A549 (cell line): ENCODE measurements around the gene PLPP3. TPM values are rescaled to one million over a fixed set of nuclear protein-coding genes. Genes with fewer than 3 reads are reported as not detected.

Source experiments
- ATAC-seq, 2 experiments: fragments of 200-7000 bp in 1 of 2; fragments of >200 bp in 1 of 2; cut with Nextera tagmentation in 1 of 2; cut with Tn5 transposase in 1 of 2; 3 replicates each; pipeline versions ENCODE4 v1.8.0 to v1.9.1; 2018 to 2020; ENCODE audit warnings: mild to moderate bottlenecking in 1 of 2, moderate library complexity in 1 of 2
- CTCF ChIA-PET: fragments of 300-600 bp; sonication (Branson Sonifier 250); formaldehyde crosslinking; extraction: SDS; loops from one replicate; lab custom pipeline; 2021; ENCODE audit warnings: antibody characterized with exemption, inconsistent platforms; lab: Yijun Ruan, JAX
- POLR2A ChIA-PET: fragments of 350-600 bp; formaldehyde crosslinking; extraction: SDS; loops from one replicate; lab custom pipeline; 2021; ENCODE audit warnings: antibody characterized with exemption, inconsistent platforms; lab: Yijun Ruan, JAX
- DNase-seq, 2 experiments: peaks; one replicate each; pipeline versions ENCODE4 v3.0.0 to v3.0.0-alpha.2; 2011 to 2016; ENCODE audit warnings: low read depth in 1 of 2, low spot score in 1 of 2
- FAIRE-seq: peaks from 2 replicates; lab custom pipeline; 2011; peaks lifted over from hg19 to GRCh38; lab: Jason Lieb, UNC
- H3K27ac ChIP-seq, 2 experiments: fragments of >200 bp; sonication (Bioruptor Twin); formaldehyde crosslinking; 3 replicates each; pipeline ENCODE4 v1.5.1; 2016 to 2017
- H3K4me1 ChIP-seq: fragments of >200 bp; sonication (Bioruptor Twin); formaldehyde crosslinking; 3 replicates; pipeline ENCODE4 v1.6.1; 2016
- H3K4me2 ChIP-seq: fragments of >200 bp; sonication (Bioruptor Twin); formaldehyde crosslinking; 3 replicates; pipeline ENCODE4 v1.6.1; 2016
- H3K4me3 ChIP-seq: fragments of >200 bp; sonication (Bioruptor Twin); formaldehyde crosslinking; 3 replicates; pipeline ENCODE4 v1.5.1; 2016
- H3K9me3 ChIP-seq: fragments of >200 bp; sonication (Bioruptor Twin); formaldehyde crosslinking; 3 replicates; pipeline ENCODE4 v1.6.1; 2016
- BHLHE40 ChIP-seq: IDR thresholded peaks from 2 replicates; pipeline ENCODE4 v1.6.1; 2012; ENCODE audit warnings: low read depth, low read length, inconsistent platforms
- CBX2 ChIP-seq: fragments of 200-600 bp; sonication (generic); IDR thresholded peaks from 2 replicates; pipeline ENCODE4 v1.6.1; 2016; ENCODE audit warnings: low read depth, mild to moderate bottlenecking, borderline replicate concordance
- CBX8 ChIP-seq: fragments of 200-600 bp; sonication (generic); IDR thresholded peaks from 2 replicates; pipeline ENCODE4 v1.6.1; 2016
- EHF ChIP-seq: fragments of 250-450 bp; sonication (Bioruptor Pico); IDR thresholded peaks from 2 replicates; pipeline ENCODE4 v1.5.0; 2020; ENCODE audit warnings: mild to moderate bottlenecking
- EHMT2 ChIP-seq: fragments of 200-600 bp; sonication (generic); IDR thresholded peaks from 2 replicates; pipeline ENCODE4 v1.6.1; 2016; ENCODE audit warnings: antibody characterized with exemption, low read depth, mild to moderate bottlenecking, moderate library complexity
- EP300 ChIP-seq, 2 experiments: fragments of >200 bp; sonication (Bioruptor Twin); formaldehyde crosslinking; IDR thresholded peaks; 2 replicates in 1 of 2; 3 replicates in 1 of 2; pipeline ENCODE4 v1.6.1; 2016 to 2017
- HDAC2 ChIP-seq: fragments of 200-600 bp; sonication (generic); IDR thresholded peaks from 2 replicates; pipeline ENCODE4 v1.6.1; 2016
- HOXA7 ChIP-seq: fragments of 250-450 bp; sonication (Bioruptor Pico); IDR thresholded peaks from 2 replicates; pipeline ENCODE4 v1.5.0; 2020; ENCODE audit warnings: mild to moderate bottlenecking, moderate library complexity
- HOXB13 ChIP-seq: fragments of 250-450 bp; sonication (Bioruptor Pico); IDR thresholded peaks from 2 replicates; pipeline ENCODE4 v1.5.0; 2020; ENCODE audit warnings: low read depth, mild to moderate bottlenecking, moderate library complexity
- JUNB ChIP-seq: fragments of >200 bp; sonication (Bioruptor Twin); formaldehyde crosslinking; IDR thresholded peaks from 2 replicates; pipeline ENCODE4 v1.6.1; 2016
- MAZ ChIP-seq: fragments of 150-350 bp; IDR thresholded peaks from 2 replicates; pipeline ENCODE4 v1.6.1; 2014; ENCODE audit warnings: antibody characterized with exemption, low read depth, low read length, borderline replicate concordance
- MYC ChIP-seq: IDR thresholded peaks from 2 replicates; pipeline ENCODE4 v1.6.1; 2012; ENCODE audit warnings: mild to moderate bottlenecking, inconsistent platforms, low read length, improper control_type of control experiment, borderline replicate concordance
- NFE2L2 ChIP-seq: fragments of 150-350 bp; conservative IDR thresholded peaks from 2 replicates; pipeline ENCODE4 v1.6.1; 2014; ENCODE audit warnings: low read length
- NR3C1 ChIP-seq: fragments of >200 bp; sonication (Bioruptor Twin); formaldehyde crosslinking; IDR thresholded peaks from 3 replicates; pipeline ENCODE4 v1.6.1; 2017
- POLR2A ChIP-seq: IDR thresholded peaks from 2 replicates; pipeline ENCODE4 v1.6.1; 2012; ENCODE audit warnings: mild to moderate bottlenecking, low read length
- RFX5 ChIP-seq: fragments of 450-650 bp; IDR thresholded peaks from 2 replicates; pipeline ENCODE4 v1.7.1; 2014; ENCODE audit warnings: antibody characterized with exemption, mild to moderate bottlenecking, moderate library complexity
- SMC3 ChIP-seq: fragments of >200 bp; sonication (Bioruptor Twin); formaldehyde crosslinking; IDR thresholded peaks from 3 replicates; pipeline ENCODE4 v1.6.1; 2018; ENCODE audit warnings: inconsistent platforms
- SREBF2 ChIP-seq: fragments of 450-650 bp; IDR thresholded peaks from 2 replicates; pipeline ENCODE4 v1.6.1; 2014; ENCODE audit warnings: mild to moderate bottlenecking, moderate library complexity
- TFCP2L1 ChIP-seq: fragments of 250-450 bp; sonication (Bioruptor Pico); IDR thresholded peaks from 2 replicates; pipeline ENCODE4 v1.5.0; 2021; ENCODE audit warnings: mild to moderate bottlenecking
- TP53 ChIP-seq: fragments of 250-450 bp; sonication (Bioruptor Pico); IDR thresholded peaks from 2 replicates; pipeline ENCODE4 v1.5.0; 2021; ENCODE audit warnings: mild to moderate bottlenecking, moderate library complexity
- ZC3H11A ChIP-seq: fragments of 450-650 bp; IDR thresholded peaks from 2 replicates; pipeline ENCODE4 v1.6.1; 2014; ENCODE audit warnings: antibody characterized with exemption, mild to moderate bottlenecking
- ZNF302 ChIP-seq: fragments of 250-450 bp; sonication (Bioruptor Pico); IDR thresholded peaks from 2 replicates; pipeline ENCODE4 v1.9.0; 2021; ENCODE audit warnings: inconsistent platforms, mild to moderate bottlenecking, moderate library complexity
- WGBS: methylation state at CpG from one replicate; pipeline ENCODE4 v1.1.6; 2017; ENCODE audit errors: missing lambda C conversion rate; 5-methylcytosine and 5-hydroxymethylcytosine counted together
- polyA plus RNA-seq, 4 experiments: library from polyadenylated mRNA; depleted of rRNA in 3 of 4; stranded (reverse); fragments of >200 nt; fragmentation: RNase III in 1 of 4; extraction: RNeasy Plus Mini Kit Qiagen cat#74134 plus additional on column Dnase treatment in 1 of 4; gene quantifications; 2 replicates in 3 of 4; 3 replicates in 1 of 4; pipeline ENCODE4 v1.2.3, GENCODE V29; 2011 to 2017
- TF ChIP-seq, protein P1 (sequence below): fragments of >200 bp; sonication (Bioruptor Twin); formaldehyde crosslinking; IDR thresholded peaks from 3 replicates; pipeline ENCODE4 v1.6.1; 2016
- TF ChIP-seq, protein P2 (sequence below): fragments of >200 bp; sonication (Bioruptor Twin); formaldehyde crosslinking; IDR thresholded peaks from 3 replicates; pipeline ENCODE4 v1.5.1; 2016
- TF ChIP-seq, protein P3 (sequence below): fragments of 250-450 bp; sonication (Bioruptor Pico); IDR thresholded peaks from 2 replicates; pipeline ENCODE4 v1.5.0; 2021; ENCODE audit warnings: mild to moderate bottlenecking, moderate library complexity, borderline replicate concordance
- TF ChIP-seq, protein P4 (sequence below): fragments of 250-450 bp; sonication (Bioruptor Pico); IDR thresholded peaks from 2 replicates; pipeline ENCODE4 v1.5.0; 2020; ENCODE audit warnings: low read depth, mild to moderate bottlenecking, moderate library complexity
- TF ChIP-seq, protein P5 (sequence below): fragments of 200-600 bp; sonication (generic); IDR thresholded peaks from 2 replicates; pipeline ENCODE4 v1.6.1; 2016; ENCODE audit warnings: antibody characterized with exemption, mild to moderate bottlenecking, moderate library complexity
- TF ChIP-seq, protein P6 (sequence below): fragments of 450-650 bp; IDR thresholded peaks from 2 replicates; pipeline ENCODE4 v1.6.1; 2014; ENCODE audit warnings: antibody characterized with exemption

PLPP3 gene
- polyA plus RNA-seq, 2 of the 4 experiments (the other 2 are of a cell fraction): 23.6 to 25.6 TPM

DNA sequence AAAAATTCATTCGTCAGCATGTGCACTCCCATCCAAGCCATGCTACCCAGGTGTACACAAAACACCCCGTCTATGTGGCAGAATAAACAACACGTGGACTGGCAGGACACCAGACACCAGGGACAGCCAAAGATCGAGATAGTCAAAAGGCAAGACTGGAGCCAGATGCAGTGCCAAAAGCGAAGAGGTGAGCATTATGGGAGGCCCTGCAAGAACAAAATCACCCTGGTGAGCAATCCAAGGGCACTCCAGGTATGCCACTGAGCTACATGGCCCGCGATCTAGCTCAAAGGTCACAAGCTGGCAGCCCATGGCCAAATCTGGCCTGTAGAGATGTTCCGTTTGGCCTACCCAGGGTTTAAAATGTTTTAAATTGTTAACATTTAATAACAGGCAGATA, 33.7 kb downstream of the PLPP3 start:
- Histone ChIP-seq H3K9me3 (no peaks in the 10 kb centered on the region), H3K4me2 (no peak overlapping the region), H3K4me3 (no peak overlapping the region), H3K4me1 (0 out of 3 replicates have a peak, but pooled peaks cover 4% of the 10 kb centered on the region), H3K27ac (no peak overlapping the region)
- no peak for ATAC-seq
- no peak for TF ChIP-seq HDAC2
- TF ChIP-seq, protein P1, sequence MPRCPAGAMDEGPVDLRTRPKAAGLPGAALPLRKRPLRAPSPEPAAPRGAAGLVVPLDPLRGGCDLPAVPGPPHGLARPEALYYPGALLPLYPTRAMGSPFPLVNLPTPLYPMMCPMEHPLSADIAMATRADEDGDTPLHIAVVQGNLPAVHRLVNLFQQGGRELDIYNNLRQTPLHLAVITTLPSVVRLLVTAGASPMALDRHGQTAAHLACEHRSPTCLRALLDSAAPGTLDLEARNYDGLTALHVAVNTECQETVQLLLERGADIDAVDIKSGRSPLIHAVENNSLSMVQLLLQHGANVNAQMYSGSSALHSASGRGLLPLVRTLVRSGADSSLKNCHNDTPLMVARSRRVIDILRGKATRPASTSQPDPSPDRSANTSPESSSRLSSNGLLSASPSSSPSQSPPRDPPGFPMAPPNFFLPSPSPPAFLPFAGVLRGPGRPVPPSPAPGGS: no peak
- no peak for TF ChIP-seq EHF (CRISPR knock-in tag)
- no peak for TF ChIP-seq CBX2
- TF ChIP-seq NR3C1: no peak
- no peak for TF ChIP-seq POLR2A
- TF ChIP-seq EHMT2: no peak
- no peak for TF ChIP-seq EP300 (IDR thresholded peaks at IDR 0.05)
- no peak for TF ChIP-seq ZC3H11A
- TF ChIP-seq MAZ: no peak
- TF ChIP-seq HOXB13 (CRISPR knock-in tag): no peak
- no peak for TF ChIP-seq MYC
- TF ChIP-seq HOXA7 (CRISPR knock-in tag): no peak
- TF ChIP-seq, protein P2, sequence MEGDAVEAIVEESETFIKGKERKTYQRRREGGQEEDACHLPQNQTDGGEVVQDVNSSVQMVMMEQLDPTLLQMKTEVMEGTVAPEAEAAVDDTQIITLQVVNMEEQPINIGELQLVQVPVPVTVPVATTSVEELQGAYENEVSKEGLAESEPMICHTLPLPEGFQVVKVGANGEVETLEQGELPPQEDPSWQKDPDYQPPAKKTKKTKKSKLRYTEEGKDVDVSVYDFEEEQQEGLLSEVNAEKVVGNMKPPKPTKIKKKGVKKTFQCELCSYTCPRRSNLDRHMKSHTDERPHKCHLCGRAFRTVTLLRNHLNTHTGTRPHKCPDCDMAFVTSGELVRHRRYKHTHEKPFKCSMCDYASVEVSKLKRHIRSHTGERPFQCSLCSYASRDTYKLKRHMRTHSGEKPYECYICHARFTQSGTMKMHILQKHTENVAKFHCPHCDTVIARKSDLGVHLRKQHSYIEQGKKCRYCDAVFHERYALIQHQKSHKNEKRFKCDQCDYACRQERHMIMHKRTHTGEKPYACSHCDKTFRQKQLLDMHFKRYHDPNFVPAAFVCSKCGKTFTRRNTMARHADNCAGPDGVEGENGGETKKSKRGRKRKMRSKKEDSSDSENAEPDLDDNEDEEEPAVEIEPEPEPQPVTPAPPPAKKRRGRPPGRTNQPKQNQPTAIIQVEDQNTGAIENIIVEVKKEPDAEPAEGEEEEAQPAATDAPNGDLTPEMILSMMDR: no peak
- TF ChIP-seq, protein P3, sequence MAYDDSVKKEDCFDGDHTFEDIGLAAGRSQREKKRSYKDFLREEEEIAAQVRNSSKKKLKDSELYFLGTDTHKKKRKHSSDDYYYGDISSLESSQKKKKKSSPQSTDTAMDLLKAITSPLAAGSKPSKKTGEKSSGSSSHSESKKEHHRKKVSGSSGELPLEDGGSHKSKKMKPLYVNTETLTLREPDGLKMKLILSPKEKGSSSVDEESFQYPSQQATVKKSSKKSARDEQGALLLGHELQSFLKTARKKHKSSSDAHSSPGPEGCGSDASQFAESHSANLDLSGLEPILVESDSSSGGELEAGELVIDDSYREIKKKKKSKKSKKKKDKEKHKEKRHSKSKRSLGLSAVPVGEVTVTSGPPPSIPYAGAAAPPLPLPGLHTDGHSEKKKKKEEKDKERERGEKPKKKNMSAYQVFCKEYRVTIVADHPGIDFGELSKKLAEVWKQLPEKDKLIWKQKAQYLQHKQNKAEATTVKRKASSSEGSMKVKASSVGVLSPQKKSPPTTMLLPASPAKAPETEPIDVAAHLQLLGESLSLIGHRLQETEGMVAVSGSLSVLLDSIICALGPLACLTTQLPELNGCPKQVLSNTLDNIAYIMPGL (CRISPR knock-in tag): no peak
- no peak for TF ChIP-seq JUNB
- TF ChIP-seq RFX5: no peak
- TF ChIP-seq, protein P4, sequence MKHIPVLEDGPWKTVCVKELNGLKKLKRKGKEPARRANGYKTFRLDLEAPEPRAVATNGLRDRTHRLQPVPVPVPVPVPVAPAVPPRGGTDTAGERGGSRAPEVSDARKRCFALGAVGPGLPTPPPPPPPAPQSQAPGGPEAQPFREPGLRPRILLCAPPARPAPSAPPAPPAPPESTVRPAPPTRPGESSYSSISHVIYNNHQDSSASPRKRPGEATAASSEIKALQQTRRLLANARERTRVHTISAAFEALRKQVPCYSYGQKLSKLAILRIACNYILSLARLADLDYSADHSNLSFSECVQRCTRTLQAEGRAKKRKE (CRISPR knock-in tag): no peak
- DNase-seq: no peak
- ChIA-PET CTCF (no interaction called here), POLR2A (no interaction called here)
- 94% methylated on average over 8 of the region's 8 CpGs for WGBS
- FAIRE-seq: no peak

DNA sequence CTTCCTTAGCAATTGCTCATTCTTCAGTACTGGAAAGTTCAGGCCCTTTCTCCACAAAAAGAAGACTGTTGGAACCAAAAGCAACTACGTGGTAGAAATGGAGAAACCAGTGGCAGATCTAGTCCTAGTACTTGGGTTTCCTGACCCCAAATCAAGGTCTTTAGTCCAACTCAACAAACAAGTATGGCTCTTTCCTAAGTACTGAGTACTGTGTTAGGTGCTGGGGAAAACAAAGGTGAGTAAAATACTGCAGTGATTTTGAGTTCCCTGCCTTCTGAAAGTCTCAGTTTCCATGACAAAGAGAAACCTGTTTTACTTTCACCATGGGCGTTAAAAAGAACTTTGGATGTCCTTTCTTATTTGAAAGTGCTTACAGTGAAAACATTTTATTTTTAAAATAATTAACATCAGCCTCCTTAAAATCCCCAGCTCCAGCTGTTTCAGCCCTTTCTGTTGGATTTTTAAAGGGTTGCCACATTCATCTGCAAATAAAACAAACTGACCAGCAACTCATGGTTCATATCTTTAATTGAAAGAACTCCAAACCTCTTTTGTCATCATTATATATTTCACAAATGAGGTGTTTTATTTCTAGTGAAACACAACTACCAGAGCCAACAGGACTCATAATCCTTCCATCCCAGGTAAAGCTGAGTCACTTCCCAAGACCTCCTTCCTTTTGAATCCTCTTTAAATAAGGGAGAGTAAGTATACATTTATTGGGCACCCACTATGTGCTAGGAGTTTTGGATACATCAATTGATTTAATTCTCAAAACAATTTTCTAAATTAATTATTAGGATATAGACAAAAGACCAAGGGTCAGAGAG, 35.4 kb downstream of the PLPP3 start:
- DNase-seq: no peak
- Histone ChIP-seq H3K4me3 (no peak overlapping the region), H3K9me3 (no peaks in the 10 kb centered on the region), H3K4me2 (no peak overlapping the region), H3K4me1 (0 out of 3 replicates have a peak, but pooled peaks cover 4% of the 10 kb centered on the region), H3K27ac (no peak overlapping the region)
- no peak for FAIRE-seq
- 98% methylated on average over 2 of the region's 2 CpGs for WGBS
- ChIA-PET CTCF (no interaction called here), POLR2A (no interaction called here)
- no peak for ATAC-seq
- TF ChIP-seq ZNF302 (CRISPR knock-in tag) (no peak), HOXB13 (CRISPR knock-in tag) (no peak), NFE2L2 (no peak), HDAC2 (no peak), SREBF2 (no peak), SMC3 (no peak), TFCP2L1 (CRISPR knock-in tag) (no peak), CBX8 (no peak), CBX2 (no peak), BHLHE40 (no peak), POLR2A (no peak), TP53 (CRISPR knock-in tag) (no peak)
- TF ChIP-seq, protein P5, sequence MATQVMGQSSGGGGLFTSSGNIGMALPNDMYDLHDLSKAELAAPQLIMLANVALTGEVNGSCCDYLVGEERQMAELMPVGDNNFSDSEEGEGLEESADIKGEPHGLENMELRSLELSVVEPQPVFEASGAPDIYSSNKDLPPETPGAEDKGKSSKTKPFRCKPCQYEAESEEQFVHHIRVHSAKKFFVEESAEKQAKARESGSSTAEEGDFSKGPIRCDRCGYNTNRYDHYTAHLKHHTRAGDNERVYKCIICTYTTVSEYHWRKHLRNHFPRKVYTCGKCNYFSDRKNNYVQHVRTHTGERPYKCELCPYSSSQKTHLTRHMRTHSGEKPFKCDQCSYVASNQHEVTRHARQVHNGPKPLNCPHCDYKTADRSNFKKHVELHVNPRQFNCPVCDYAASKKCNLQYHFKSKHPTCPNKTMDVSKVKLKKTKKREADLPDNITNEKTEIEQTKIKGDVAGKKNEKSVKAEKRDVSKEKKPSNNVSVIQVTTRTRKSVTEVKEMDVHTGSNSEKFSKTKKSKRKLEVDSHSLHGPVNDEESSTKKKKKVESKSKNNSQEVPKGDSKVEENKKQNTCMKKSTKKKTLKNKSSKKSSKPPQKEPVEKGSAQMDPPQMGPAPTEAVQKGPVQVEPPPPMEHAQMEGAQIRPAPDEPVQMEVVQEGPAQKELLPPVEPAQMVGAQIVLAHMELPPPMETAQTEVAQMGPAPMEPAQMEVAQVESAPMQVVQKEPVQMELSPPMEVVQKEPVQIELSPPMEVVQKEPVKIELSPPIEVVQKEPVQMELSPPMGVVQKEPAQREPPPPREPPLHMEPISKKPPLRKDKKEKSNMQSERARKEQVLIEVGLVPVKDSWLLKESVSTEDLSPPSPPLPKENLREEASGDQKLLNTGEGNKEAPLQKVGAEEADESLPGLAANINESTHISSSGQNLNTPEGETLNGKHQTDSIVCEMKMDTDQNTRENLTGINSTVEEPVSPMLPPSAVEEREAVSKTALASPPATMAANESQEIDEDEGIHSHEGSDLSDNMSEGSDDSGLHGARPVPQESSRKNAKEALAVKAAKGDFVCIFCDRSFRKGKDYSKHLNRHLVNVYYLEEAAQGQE: no peak
- TF ChIP-seq, protein P6, sequence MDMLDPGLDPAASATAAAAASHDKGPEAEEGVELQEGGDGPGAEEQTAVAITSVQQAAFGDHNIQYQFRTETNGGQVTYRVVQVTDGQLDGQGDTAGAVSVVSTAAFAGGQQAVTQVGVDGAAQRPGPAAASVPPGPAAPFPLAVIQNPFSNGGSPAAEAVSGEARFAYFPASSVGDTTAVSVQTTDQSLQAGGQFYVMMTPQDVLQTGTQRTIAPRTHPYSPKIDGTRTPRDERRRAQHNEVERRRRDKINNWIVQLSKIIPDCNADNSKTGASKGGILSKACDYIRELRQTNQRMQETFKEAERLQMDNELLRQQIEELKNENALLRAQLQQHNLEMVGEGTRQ: no peak
